BLaER1 (cell line): ENCODE results near the gene STX11.
"Not testable (repeated sequence)": the region's sequence is repeated elsewhere in the genome, so short reads cannot be mapped to it uniquely, and the experiment has no call there.

Source experiments
- H3K27ac ChIP-seq: shearing (Covaris generic); formaldehyde crosslinking; 2 replicates; pipeline ENCODE4 v1.8.1; 2022
- H3K27me3 ChIP-seq: shearing (Covaris generic); formaldehyde crosslinking; 2 replicates; pipeline ENCODE4 v1.8.1; 2022
- H3K36me3 ChIP-seq: shearing (Covaris generic); formaldehyde crosslinking; 2 replicates; pipeline ENCODE4 v1.8.1; 2022
- H3K4me1 ChIP-seq: shearing (Covaris generic); formaldehyde crosslinking; 2 replicates; pipeline ENCODE4 v1.8.1; 2022
- H3K4me2 ChIP-seq: shearing (Covaris generic); formaldehyde crosslinking; 2 replicates; pipeline ENCODE4 v1.8.1; 2022
- H3K4me3 ChIP-seq: shearing (Covaris generic); formaldehyde crosslinking; 2 replicates; pipeline ENCODE4 v1.8.1; 2022
- H3K9ac ChIP-seq: shearing (Covaris generic); formaldehyde crosslinking; 2 replicates; pipeline ENCODE4 v1.8.1; 2022
- H3K9me3 ChIP-seq: shearing (Covaris generic); formaldehyde crosslinking; 2 replicates; pipeline ENCODE4 v1.8.1; 2022
- H4K20me1 ChIP-seq: shearing (Covaris generic); formaldehyde crosslinking; 2 replicates; pipeline ENCODE4 v1.8.1; 2022
- Cebpa-rat ChIP-seq: shearing (Covaris generic); IDR thresholded peaks from 2 replicates; pipeline ENCODE4 v1.8.1; 2022

STX11 gene

DNA sequence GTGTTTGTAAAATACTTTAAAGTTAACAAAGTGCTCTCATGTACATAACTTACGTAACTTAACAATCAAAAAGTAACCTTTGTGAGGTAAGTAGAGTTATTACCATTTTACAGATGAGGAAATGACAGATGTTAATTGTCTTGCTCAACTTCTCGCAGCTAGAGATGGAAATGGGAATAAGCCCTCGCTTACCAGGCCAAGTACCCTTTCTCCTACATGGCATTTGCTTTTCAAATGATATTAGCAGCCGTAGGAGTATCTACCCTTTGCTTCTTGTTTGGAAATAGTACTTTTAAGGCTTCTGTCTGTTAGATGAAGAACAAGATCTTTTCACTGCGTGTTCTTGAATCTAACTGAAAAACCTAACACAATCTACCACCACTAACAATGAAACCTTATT lies 15.5 kb downstream of the STX11 start:
- no peak for TF ChIP-seq Cebpa-rat
- H4K20me1 ChIP-seq: no peaks in the 10 kb centered on the region
- no peak overlapping the region for H3K4me3 ChIP-seq
- no peaks in the 10 kb centered on the region for H3K9me3 ChIP-seq
- H3K27me3 ChIP-seq: no peaks in the 10 kb centered on the region
- no peaks in the 10 kb centered on the region for H3K36me3 ChIP-seq
- no peak overlapping the region for H3K4me2 ChIP-seq
- no peak overlapping the region for H3K9ac ChIP-seq
- H3K27ac ChIP-seq: no peak overlapping the region
- H3K4me1 ChIP-seq: no peaks in the 10 kb centered on the region

DNA sequence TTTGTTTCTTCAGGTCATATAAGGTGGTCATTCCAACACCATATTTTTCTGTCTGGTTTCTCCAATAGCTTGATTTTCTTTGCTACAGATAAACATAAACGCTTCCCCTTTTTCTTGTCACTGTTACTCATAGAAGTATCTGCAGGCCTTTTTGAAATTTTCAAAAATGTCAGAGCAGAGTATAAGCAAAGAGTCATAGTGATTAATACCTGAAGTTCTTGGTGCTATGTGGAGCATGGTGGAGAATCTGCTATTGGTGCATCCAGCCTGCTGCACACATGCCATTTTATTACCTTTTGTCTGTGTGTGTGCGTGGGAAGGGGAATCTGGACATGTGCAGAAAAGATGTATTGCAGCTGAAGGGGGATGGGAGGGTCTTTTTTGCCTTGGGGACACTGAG lies 19.7 kb downstream of the STX11 start:
- Histone ChIP-seq H3K4me3 (no peak overlapping the region), H3K9ac (no peak overlapping the region), H3K9me3 (peaks cover 3% of the 10 kb centered on the region; the same call in 1 of the 2 replicates), H3K27ac (no peak overlapping the region), H3K4me2 (no peak overlapping the region), H4K20me1 (no peaks in the 10 kb centered on the region), H3K27me3 (no peaks in the 10 kb centered on the region), H3K36me3 (no peaks in the 10 kb centered on the region), H3K4me1 (no peaks in the 10 kb centered on the region)
- TF ChIP-seq Cebpa-rat: no peak

DNA sequence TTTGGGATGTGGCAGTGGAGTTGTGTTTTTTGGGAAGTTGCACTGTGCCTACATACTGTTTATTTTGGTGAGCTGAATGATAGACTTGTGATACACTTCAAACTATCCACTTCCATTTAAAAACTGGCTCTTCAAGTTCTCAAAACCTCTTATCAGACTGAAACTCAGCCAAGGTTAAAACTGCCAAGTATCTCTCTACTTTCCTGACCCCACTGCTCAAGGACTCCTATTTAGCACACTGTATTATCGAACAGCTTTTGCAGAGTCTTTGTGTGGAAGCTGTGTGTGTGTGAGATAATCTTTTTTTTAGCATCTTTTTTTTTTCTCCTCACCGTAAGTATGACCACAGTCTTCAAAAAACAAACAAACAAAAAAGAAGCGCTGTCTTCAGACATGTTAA lies 21.1 kb downstream of the STX11 start:
- Histone ChIP-seq H3K27me3 (no peaks in the 10 kb centered on the region), H3K4me2 (no peak overlapping the region), H3K27ac (no peak overlapping the region), H3K9ac (no peak overlapping the region), H3K9me3 (peaks cover 3% of the 10 kb centered on the region; the same call in 1 of the 2 replicates), H3K36me3 (no peaks in the 10 kb centered on the region), H4K20me1 (no peaks in the 10 kb centered on the region), H3K4me1 (no peaks in the 10 kb centered on the region), H3K4me3 (no peak overlapping the region)
- TF ChIP-seq Cebpa-rat: no peak

DNA sequence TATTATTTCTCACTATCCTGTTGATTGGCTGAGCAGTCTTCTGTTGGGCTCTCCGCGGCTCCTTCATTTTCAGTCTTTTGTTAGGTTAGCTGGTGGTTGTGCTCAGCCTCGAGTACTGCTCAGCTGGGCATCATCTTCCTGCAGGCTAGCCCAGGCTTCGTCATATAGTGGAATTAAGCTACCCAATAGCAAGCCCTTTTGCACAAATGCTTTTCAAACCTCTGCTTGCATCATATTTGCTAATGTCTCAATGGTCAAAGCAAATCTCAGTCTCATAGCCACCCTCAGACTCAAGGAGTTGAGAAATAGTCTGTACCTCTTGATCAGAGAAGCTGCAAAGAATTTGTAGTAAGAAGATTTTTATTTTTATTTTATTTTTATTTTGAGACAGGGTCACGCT lies 23.7 kb downstream of the STX11 start:
- Histone ChIP-seq H3K9me3 (peaks cover 3% of the 10 kb centered on the region; the same call in 1 of the 2 replicates), H3K36me3 (no peaks in the 10 kb centered on the region), H3K4me3 (no peak overlapping the region), H3K4me1 (no peaks in the 10 kb centered on the region), H3K27me3 (no peaks in the 10 kb centered on the region), H3K4me2 (no peak overlapping the region), H3K27ac (no peak overlapping the region), H3K9ac (no peak overlapping the region), H4K20me1 (no peaks in the 10 kb centered on the region)
- no peak for TF ChIP-seq Cebpa-rat

DNA sequence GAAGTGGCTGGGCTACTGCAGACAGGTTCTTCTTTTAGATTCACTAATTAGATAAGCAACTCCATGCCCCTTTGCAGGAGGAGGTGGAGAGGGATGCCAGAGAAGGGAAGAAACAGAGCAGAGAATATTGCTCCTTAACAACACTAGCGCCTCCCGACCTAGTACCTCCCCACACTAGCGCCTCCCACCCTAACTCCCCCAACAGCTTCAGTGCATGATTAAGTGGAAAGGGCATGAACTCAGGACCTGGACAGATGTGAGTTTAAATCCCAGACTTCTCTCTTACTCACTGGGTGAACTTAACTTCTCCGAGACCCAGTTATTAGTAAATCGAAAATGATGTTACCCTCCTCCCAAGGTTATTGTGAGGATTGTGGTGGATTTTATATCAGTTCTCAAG lies 25.7 kb downstream of the STX11 start:
- Histone ChIP-seq H4K20me1 (no peaks in the 10 kb centered on the region), H3K36me3 (no peaks in the 10 kb centered on the region), H3K27me3 (no peaks in the 10 kb centered on the region), H3K4me1 (no peaks in the 10 kb centered on the region), H3K4me2 (no peak overlapping the region), H3K9me3 (peaks cover 3% of the 10 kb centered on the region; the same call in 1 of the 2 replicates), H3K4me3 (no peak overlapping the region), H3K9ac (no peak overlapping the region), H3K27ac (no peak overlapping the region)
- no peak for TF ChIP-seq Cebpa-rat

DNA sequence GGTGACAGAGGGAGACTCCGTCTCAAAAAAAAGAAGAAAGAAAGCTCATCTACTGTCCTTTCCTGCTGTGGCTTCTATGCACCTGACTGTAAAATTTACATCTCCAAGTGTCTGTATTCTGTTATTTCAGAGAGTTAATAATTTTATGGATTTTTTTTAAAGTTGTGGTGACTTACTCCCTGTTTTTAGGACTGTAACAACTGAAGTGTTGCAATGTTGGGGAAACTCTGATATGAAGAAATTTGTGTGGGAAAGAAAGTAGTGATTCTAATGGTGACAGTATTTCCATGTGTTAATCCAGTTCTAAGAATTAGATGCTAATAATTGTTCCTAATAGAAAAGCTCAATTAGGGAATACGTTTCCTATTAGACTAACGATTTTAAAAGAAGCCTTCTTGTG lies 27.4 kb downstream of the STX11 start:
- H4K20me1 ChIP-seq: no peaks in the 10 kb centered on the region
- H3K4me3 ChIP-seq: no peak overlapping the region
- no peak for TF ChIP-seq Cebpa-rat

DNA sequence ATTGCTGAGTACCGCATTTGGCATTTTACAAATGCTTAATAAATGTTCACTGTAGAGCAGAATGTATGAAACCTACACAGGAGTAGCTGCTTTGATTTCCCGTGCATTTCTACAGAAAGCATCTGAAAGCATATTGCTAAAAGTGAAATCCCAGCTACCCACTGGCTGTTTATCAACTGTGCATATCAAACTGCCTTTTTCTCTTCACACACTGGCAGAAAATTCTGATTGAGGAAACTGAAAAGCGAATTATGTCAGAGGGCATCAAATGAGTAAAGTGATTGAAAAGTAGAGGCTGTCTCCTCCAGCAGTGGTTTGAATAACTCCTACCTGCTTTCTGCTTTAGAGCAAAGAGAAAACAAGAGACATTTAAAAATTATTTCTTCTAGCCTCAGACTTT lies 28.0 kb downstream of the STX11 start:
- no peak for TF ChIP-seq Cebpa-rat
- H3K27ac ChIP-seq: no peak overlapping the region
- no peaks in the 10 kb centered on the region for H3K9me3 ChIP-seq
- no peaks in the 10 kb centered on the region for H4K20me1 ChIP-seq
- H3K9ac ChIP-seq: no peak overlapping the region
- no peak overlapping the region for H3K4me3 ChIP-seq
- H3K4me1 ChIP-seq: no peaks in the 10 kb centered on the region
- no peak overlapping the region for H3K4me2 ChIP-seq
- H3K27me3 ChIP-seq: no peaks in the 10 kb centered on the region
- H3K36me3 ChIP-seq: no peaks in the 10 kb centered on the region

More for the DNA sequence above, 27.4 kb downstream of the STX11 start:
- Histone ChIP-seq H3K9me3 (peaks cover 2% of the 10 kb centered on the region; the same call in 1 of the 2 replicates), H3K36me3 (no peaks in the 10 kb centered on the region), H3K27ac (no peak overlapping the region), H3K4me2 (no peak overlapping the region), H3K9ac (no peak overlapping the region), H3K4me1 (no peaks in the 10 kb centered on the region), H3K27me3 (no peaks in the 10 kb centered on the region)

DNA sequence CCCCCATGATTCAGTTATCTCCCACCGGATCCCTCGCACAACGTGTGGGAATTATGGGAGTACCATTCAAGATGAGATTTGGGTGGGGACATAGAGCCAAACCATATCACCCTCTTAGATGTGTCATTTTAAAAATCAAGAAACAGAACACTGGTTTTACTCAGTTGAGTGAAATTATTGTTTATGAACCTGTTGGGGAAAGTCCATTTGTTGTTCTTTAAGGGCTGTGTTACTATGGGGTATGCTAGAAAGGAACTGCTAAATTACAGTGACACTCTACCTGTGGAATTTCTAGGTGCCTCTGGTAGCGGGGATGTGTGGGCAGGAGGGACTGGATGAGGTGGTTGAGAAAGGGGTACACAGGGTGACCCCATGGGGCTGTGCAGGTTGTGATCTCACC lies 28.9 kb downstream of the STX11 start:
- Histone ChIP-seq H3K4me3 (no peak overlapping the region), H3K4me2 (no peak overlapping the region), H4K20me1 (no peaks in the 10 kb centered on the region), H3K36me3 (no peaks in the 10 kb centered on the region), H3K27ac (no peak overlapping the region), H3K9ac (no peak overlapping the region), H3K27me3 (no peaks in the 10 kb centered on the region), H3K4me1 (no peaks in the 10 kb centered on the region), H3K9me3 (no peaks in the 10 kb centered on the region)
- no peak for TF ChIP-seq Cebpa-rat

DNA sequence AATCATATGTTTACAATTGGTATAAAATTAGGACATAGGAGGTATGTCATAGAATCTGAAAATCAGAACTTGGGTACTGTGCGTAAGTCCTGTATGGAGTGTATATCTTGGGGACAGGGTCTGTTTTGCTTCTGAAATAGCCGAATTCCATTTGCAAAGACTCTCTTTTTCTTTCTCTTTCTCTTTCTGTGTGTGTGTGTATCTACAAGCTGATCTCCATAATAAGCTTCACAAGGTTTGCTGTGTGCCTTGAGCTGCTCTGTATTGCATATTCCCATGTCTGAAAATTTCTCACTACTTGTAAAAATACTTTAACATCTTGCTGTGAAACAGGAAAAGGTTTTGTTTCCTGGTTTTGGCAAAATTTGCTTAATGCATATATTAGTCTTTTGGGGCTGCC lies 29.5 kb downstream of the STX11 start:
- H3K9ac ChIP-seq: no peak overlapping the region
- no peak overlapping the region for H3K4me3 ChIP-seq
- no peaks in the 10 kb centered on the region for H3K4me1 ChIP-seq
- H3K27ac ChIP-seq: no peak overlapping the region
- H3K27me3 ChIP-seq: no peaks in the 10 kb centered on the region
- no peak overlapping the region for H3K4me2 ChIP-seq
- no peaks in the 10 kb centered on the region for H4K20me1 ChIP-seq
- TF ChIP-seq Cebpa-rat: no peak
- H3K9me3 ChIP-seq: no peaks in the 10 kb centered on the region
- H3K36me3 ChIP-seq: no peaks in the 10 kb centered on the region

DNA sequence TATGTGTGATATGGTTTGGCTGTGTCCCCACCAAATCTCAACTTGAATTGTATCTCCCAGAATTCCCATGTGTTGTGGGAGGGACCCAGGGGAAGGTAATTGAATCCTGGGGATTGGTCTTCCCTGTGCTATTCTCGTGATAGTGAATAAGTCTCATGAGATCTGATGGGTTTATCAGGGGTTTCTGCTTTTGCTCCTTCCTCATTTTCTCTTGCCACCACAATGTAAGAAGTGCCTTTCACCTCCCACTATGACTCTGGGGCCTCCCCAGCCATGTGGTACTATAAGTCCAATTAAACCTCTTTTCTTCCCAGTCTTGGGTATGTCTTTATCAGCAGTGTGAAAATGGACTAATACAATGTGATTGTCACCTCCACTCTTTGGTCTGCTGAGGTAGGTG lies 30.0 kb downstream of the STX11 start:
- H3K4me1 ChIP-seq, H3K27me3 ChIP-seq, H3K9ac ChIP-seq, H3K4me2 ChIP-seq, H3K36me3 ChIP-seq, H3K27ac ChIP-seq, H3K9me3 ChIP-seq, H4K20me1 ChIP-seq, H3K4me3 ChIP-seq: not testable (repeated sequence)

DNA sequence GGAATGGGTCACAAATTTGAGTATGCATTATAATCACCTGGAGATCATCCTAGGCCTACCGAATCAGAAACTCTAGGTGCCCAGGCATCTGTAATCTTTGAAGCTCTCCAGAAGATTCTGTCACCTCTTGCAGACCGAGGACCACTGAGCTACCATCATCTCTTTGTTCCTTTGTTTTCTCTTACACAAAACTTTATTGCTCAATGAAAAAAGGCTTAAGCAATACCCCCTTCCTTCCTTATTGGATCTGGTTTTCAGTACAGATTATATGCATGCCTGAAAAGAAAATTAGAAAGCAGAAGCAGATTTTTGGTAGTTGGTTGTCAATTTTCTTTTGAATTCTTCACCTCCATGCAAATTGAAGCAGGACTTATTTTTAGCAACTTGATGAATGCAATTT lies 31.3 kb downstream of the STX11 start:
- no peak overlapping the region for H3K27ac ChIP-seq
- H3K36me3 ChIP-seq: no peaks in the 10 kb centered on the region
- H3K4me3 ChIP-seq: no peak overlapping the region
- no peak overlapping the region for H3K9ac ChIP-seq
- H3K9me3 ChIP-seq: peaks cover 3% of the 10 kb centered on the region
- no peak for TF ChIP-seq Cebpa-rat
- H3K4me1 ChIP-seq: no peaks in the 10 kb centered on the region
- H3K27me3 ChIP-seq: no peaks in the 10 kb centered on the region
- H4K20me1 ChIP-seq: no peaks in the 10 kb centered on the region
- H3K4me2 ChIP-seq: no peak overlapping the region

DNA sequence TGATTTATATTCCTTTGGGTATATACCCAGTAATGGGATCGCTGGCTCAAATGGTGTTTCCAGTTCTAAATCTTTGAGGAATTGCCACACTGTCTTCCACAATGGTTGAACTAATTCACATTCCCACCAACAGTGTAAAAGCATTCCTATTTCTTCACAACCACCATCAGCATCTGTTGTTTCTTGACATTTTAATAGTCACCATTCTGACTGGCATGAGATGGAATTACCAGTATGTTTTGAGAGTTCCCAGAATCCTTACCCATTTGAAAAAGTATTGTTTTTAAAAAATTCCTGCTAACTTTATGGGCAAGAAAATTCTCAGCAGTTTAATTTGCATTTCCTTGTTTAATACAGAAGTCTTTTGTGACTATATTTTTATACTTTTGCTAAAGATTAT lies 33.9 kb downstream of the STX11 start:
- not testable (repeated sequence) for H3K27me3 ChIP-seq, H3K36me3 ChIP-seq, H3K4me1 ChIP-seq, H3K9ac ChIP-seq, H4K20me1 ChIP-seq, H3K27ac ChIP-seq, H3K4me2 ChIP-seq, H3K4me3 ChIP-seq
- H3K9me3 ChIP-seq: peaks cover 11% of the 10 kb centered on the region
